CD4-positive, alpha-beta T cell treated with Interleukin-15 for 4 hours (primary cell): ENCODE data around the gene NRIP1.

Experiments
- DNase-seq: peaks from one replicate; pipeline ENCODE4 v3.0.0-alpha.2; 2020; ENCODE audit warnings: low spot score

The NRIP1 gene

DNA sequence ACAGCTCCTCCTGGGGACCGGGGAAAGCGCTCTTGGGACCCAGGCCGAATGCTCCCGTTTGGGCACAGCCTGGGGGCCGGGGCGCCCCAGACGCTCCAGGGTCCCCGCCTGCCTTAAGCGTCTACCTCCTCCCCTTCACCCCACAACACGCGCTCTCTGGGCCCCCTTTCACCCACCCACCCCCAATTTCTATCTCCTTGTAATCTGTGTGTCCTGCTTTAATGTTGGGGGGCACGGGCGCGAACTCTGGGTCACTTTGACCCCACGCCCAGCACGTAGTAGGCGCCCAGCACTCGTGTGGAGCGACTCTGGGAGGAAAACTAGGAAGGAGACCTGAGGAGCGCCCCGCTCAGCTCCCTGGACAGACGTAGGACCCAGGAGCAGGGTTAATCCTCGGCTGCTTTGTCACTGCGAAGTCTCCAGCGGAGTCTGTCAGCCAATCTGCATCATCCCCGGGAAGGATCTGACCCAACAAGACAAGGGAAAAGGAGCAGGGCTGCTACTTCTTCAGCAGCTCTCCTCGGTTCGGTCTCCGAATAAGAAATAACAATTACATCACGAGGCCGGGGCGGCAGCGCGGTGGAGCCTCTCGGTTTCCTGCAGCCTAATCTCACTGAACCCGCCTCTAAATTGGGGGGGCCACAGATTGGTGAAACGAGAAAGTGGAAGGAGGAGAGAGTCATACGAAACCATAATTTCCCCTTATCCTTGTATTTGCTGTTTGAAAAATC lies 757 bp upstream of the NRIP1 start:
- peak; percentile 71 for DNase-seq

DNA sequence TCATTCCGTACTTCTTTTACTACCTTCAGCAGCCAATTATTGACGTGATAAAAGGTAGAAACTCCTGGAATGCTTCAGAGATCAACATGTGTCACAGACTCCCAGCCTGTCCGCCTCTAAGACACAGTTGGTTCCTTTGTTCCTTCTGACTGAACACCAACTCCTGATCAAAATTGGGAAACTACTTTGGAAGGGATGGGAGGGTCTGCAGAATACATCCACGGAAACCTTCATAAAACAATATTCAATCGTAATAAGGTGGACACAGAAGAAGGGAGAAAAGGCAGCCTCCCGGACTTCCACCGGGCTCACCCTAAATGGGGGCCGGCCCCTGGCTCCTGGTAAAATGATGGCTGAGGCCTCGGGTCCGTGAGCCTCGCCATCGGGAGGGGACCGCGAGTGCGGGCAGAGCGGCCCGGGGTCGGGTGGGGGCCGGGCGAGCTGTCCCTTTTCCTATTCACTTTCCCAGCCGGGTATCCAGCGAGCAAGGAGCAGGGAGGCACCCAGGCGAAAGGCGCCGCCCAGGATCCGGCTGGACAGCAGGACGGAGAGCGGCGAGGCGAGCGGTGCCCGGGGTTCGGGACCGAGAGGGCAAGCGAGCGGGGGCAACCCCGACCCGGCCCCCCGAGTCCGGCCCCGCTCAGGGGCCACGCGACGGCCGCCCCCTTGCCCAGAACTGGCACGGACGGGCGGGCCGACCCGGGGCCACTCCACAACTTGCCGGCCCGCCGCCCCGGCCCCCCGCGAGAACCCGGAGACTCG lies 805 bp downstream of the NRIP1 start:
- no peak for DNase-seq

DNA sequence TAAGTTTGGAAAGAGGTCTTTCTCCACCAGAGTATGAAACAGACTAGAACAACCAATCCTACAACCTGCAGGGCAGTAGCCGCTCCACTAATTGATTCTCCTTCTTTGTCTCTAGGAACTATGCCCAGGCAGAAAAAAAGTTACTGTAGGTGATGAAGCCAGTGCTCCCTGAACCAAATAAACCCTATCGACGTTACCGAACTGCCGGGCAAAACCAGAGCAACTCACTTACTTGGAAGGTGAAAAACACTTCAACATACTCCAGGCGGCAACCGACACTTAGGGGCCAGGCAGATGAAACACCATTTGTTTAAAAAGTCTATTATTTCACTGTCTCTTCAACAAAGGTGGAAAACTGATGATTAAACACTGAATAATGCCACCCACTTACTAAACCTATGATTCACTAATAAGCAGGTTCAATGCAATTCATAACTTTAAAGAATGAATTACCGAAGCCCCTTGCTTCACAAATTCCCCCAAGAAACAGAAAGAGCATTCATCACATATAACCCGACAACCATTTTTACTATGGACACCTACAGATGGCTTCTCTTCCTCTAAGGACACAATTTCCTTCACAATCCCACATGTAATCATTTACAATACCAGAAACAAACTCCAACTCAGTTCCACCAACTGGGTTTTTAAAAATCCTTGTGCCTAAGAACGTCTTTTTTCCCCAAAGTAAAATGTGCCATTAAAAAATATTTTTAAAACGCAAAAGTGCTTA lies 1.6 kb downstream of the NRIP1 start:
- DNase-seq: no peak

DNA sequence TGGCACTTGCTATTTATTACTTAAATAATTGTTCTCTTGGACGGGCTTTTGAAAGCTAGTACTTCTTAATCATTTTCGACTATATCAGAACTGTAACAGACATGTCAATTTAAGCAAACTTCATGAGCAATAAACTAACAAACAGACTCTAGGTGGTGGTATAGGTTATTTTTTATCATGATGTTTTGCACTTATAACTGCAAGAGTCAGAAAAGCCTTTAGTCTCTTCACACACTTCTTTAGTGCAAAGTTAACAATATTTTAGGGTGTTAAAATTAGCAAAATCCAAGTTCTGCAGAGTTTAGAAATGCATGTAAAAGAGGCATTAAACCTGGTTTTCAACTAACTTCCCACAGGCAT lies 2.2 kb downstream of the NRIP1 start:
- DNase-seq: peak; percentile 35

DNA sequence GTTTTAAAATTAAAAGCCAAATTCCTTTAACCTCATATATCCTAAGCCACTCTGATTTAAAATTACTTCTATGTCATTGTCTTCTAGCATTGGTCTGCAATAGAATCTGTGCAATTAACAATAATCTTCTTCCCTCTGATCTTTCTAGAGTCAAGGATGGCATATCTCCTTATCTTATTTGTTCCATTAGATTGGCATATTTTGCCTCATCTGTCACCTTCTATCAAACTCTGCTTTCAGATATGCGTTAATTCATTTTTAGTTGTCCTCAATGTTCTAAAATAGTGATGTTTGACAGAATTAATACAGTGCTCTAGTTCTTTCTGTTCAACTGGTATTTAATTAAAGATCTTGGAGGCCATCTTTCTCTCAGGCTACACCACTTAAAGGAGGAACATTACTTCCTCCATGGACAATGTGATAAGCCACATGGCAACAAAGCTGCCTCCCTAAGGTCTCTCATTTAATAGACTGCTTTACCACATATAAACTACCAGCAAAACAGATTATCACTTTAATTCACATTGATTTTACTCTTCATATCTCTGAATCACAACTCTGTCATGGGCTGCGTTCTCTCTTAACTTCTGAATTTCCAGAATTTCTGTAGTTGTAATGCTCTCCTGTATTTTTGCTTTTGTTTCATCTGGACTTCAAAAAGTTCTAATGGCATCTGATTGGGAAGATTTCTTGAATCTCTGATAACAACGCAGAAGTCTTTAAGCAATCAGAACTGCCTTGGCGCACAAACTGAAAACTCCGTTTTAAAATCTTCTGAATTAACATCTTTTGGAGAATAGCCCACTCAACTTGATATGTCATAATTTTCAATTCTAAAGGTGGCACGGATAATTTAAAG lies 2.8 kb downstream of the NRIP1 start:
- DNase-seq: no peak

DNA sequence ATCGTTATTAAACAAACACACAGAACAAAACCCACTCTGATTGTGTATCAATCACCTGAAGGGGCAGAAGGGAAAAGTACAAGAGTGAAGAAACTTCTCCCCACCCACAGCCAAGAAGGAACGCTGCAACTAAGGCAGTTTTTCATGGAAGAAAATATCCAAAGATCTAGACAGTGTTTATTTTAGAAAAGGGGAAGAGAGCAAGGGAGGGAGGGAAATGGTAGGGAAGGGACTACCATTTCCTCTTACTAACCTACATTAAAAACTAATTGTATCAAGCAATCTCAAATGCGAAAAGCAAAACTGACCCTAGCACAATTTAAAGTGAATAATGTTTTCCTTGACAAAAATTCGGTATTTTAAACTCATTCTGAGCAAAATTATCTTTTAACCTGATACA lies 3.5 kb downstream of the NRIP1 start:
- no peak for DNase-seq

DNA sequence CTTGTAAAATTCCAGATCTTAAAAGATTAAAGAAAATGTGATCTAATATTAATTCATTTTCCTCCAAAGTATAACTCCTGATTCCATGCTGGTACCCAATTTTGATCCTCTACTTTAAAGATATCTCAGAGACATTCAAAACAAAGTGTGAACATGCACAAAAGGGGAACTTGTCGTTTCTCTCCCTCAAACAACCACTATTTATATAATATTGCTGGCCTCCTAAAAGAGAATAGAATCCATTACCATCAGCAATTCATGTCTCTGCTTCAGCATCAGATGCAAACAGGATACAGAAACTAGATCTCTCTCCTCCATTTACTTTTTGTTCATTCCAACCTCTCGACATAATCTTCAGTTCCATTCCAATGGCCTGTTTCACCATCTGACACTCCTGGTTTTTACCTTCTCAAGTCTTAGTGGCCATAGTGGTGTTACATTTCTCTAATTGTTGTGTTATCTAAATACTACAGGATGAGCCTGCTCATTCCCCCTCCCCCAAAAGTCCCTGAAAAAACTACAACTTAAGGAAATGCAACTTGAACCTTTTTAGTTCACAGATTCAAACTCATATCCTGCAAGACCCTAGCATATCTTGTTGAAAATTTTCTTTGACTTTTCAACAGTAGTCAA lies 4.1 kb downstream of the NRIP1 start:
- DNase-seq: no peak

DNA sequence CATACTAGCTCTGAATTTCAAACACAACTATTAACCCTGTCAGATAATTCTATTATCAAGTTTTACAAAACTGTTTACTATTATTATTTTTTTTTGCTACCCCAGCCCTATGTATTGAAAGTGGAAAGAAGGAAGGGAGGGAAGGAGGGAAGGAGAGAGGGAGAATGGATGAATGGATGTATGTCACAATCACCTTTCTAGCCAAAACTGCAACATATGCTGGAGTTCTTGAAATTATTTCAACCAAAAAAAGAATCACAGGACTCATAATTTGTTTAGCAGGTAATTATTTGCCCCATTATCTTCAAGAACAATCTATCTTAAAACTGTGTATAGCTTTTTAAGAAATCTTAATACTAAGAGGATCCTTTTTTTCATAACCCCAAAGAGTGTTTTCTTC lies 5.4 kb downstream of the NRIP1 start:
- no peak for DNase-seq

DNA sequence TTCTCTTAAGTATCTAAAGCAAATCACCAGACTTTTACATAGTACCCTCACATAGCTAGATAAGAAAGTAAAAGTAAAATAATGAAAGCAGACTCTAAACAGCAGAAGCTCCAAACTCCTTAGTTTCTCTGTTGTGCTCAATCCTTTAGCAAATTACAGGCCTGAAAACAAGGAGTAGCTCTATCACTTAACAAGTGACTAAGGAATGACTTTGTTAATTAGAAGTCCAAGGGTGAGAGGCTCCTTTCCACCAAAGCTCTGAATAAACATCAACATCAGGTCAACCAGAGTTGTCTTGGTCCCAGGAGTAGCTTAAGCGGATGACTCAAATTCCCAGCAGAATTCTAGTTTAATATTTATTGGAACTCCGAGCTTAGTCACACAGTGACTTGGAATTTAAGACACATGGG lies 5.9 kb downstream of the NRIP1 start:
- DNase-seq: no peak

DNA sequence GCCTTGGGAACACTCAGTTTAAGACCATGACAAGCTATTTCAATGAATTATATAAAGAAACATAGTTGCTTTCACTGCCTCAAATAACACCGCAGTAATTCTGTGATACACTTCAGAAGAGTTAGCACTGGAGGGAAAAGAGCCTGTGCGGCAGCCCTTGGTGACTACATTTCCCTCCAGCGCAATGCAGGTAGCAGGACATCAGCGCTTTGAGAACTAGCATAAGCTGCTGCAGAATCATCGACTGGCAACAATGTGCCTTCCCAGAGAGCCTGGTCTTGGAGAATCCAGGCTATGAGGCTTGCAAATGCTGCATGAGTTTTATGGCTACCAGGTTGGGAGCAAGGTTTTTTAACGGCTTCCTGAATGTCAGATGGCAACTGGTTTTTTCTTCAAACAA lies 7.5 kb downstream of the NRIP1 start:
- no peak for DNase-seq

DNA sequence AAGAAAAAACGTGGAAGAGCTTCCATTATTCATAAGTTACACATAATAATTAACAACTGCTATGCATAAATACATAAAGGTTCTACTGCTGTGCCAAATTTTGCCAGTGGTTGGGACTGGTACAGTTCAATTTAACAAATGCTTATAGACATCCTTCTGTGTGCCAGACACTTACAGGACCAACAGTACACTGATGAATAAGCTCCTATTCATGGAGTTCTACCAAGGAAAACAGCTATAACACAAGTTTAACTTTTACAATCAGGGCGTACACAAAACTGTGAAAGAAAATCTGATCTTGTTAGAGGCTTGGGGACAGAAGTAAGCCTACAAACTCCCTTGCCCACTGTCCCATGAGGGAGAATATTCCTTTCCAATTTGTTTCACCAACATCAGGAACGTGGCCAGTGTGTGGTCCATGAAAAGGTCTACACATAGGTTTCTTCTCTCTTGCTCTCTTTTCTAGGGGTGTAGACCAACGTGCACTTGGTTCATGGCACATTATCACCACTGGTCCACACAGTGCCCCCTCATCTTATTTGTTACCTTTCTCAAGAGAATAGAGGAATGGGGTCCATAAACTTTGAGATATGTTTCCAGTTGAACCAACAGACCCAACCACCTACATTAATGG lies 10.1 kb downstream of the NRIP1 start:
- no peak for DNase-seq

DNA sequence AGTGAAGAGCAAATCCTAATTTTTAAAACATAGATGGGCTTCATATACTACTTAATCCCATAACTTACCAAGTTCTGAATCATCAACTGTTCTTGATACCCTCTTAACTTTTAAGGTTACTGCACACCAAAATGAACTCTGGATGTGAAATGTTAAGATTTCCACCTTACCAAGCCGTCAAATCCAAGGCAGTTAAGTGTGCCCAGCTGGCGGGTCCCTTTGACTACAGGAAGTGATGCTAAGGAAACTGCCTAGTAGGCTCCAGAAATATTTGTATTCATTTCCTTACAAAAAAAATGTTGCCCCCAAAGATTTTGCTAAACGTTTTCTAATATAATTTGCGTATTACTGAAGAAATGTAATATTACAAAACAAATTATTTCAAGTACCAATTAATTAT lies 10.7 kb downstream of the NRIP1 start:
- DNase-seq: no peak

DNA sequence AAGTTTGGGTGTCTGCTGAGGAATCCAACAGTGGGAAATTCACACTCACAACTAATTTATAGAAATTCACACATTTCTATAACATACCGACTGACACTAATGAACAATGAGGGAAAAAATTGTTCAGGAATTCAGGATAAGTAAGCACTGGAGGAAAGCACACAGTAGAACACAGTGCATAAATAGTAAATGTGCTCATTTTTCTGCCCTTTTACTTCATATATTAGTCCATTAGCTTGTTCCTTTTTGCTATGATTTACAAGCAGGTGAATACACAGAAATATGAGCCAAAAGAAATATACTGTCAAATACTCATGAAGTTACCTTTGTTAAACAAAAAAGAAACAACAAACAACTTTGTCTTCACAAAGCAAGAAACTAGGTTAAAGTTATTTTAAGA lies 11.3 kb downstream of the NRIP1 start:
- DNase-seq: no peak

DNA sequence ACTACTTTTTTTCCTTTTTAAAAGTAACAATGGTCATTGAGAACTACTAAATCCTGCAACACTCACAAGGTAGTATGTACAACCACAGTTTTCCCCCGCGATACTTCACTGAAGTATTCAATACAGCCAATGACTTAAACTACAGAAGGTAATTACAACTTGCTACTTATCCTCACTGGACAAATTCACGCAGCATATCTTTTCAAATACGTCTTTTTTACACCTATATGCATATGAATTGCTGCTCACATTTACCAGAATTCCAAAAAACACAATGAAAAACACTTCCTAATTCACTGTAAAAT lies 12.4 kb downstream of the NRIP1 start:
- DNase-seq: no peak

DNA sequence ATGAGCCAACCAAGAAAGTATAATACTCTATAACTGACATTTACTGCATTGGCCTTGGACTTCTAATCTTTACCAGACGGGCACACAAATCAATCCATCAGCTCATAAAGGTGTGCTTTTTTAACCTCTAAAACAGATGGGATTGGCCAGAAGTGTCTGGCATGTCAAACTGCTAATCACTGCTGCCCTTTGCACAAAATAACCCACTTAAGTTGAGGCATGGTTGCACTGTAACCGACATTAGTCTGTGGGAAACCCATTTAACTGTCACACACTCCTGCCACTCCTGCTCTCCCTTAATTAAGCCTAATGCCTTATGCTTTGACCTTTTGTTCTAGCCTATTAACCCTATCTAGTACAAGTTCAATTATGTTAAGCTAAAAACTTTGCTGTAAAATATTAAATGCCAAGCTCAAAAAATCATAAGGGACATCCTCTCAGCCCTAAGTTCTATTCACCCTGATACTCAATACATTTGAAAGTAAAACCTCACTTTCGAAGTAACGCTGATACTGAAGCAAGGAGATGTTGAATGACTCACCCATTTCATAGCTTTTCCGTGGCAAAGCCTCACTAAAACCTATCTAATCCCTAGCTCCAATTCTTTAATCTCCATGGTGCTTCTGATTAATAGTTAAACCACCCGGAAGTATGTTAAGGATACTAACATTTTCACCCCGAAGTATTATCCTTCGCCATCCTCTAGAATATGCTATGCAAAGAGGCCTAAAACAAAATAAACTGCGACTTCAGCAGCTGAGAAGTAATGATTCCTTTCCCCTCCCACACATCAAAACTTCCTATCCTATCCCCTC lies 12.9 kb downstream of the NRIP1 start:
- no peak for DNase-seq

DNA sequence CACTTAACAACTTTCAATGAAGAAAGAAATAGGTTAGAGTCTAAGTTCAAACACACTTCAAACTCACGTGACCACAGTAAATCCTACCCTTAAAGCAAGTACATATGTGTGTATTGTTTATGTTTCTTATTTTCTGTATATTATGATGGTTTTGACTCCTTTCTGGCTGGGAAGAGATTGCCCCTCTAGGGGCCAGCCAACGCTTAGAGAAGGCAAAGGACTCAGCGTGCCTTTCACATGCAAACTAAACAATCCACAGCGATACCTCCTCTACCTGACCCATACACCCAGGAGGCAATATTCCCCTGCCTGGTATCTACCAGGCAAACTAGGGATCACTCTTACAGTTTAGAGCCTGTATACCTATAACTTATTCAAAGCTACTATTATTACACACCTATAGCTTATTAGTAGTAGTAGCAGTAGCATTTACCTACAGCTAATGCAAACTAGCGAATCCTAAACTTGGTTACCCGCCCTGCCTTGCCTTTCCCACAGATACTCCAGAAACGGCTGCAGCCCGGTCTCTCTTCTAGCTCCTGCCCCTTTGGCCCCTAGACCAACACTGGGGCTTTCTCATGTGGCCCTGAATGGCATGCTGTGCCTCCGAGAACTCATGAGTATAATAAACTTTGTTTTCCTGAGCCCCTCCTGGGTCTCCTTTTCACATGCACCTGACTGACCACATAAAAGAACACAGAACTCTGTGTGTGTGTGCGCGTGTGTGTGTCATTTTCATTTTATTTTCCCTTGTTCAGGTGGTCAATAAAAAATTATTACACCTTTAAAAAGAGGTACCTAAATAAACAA lies 14.0 kb downstream of the NRIP1 start:
- DNase-seq: no peak

DNA sequence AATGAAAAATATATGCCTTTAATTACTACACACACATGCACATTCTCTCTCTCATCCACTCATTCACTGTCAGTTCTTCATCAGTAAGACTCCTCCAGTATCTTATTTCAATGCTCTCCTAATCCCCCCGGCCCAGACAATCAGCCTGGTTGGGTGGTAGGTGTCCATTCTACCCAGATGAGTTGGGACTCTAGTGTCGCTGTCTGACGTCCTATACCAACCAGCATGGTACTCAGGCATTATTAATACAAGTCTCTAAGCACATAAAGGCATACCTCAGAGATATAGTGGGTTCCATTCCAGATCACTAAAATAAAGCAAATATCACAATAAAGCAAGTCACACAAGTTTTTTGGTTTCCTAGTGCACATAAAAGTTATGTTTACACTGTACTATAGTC lies 19.8 kb downstream of the NRIP1 start:
- DNase-seq: no peak

DNA sequence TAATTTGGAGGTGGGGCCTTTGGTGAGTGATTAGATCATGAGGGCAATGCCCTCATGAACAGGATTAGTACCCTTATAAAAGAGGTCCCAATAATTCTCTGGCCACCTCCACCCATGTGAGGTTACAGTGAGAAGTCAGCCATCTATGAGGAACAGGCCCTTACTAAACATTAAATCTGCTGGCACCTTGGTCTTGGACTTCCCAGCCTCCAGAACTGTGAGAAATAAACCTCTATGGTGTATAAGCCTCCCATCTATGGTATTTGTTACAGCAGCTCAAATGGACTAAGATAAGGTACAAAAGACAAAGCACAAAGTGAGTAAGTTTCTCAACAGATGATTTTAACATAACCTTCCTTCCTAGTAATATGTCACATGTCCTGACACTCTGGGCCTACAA lies 22.3 kb downstream of the NRIP1 start:
- DNase-seq: no peak

DNA sequence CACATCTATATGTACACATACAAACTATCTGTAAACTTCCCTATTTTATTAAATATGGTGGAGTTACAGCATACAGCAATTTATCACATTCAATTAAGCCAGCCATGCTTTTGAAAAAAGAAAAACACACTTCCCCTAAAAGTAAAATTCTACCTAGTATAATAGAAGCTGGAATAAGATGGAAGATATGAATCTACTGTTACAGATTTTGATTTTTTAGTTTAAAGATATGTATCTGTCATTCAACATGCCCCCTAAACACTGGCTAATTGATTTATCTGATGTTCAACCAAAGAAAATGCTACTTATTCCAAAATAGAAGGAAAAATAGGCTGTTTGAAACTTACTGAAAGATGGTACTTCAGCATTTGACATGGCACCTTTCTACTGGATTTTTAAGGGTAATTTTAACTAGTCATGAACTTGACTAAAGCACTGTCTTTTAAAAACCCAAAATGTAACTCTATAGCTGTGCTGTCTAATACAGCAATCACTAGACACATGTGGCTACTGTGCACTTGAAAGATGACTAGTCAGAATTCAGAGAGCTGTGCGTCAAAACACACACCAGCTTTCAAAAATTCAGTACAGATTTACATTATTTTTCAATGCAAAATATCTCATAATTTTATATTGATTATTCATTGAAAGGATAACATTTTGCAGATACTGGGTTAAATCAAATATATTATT lies 25.0 kb downstream of the NRIP1 start:
- DNase-seq: no peak
